HCT116 (cell line): ENCODE data around the gene MSH4. TPM values are rescaled to one million over a fixed set of nuclear protein-coding genes. Genes with fewer than 3 reads are reported as not detected.

ENCODE experiments used
- ATAC-seq: fragments of 200-7000 bp; cut with Tn5 transposase; 2 replicates; pipeline ENCODE4 v1.9.1; 2020; ENCODE audit warnings: mild to moderate bottlenecking, moderate library complexity
- BruUV-seq: library from RNA; stranded (reverse); fragments of 400-500 nt; replicated peaks from 2 replicates; lab custom pipeline; 2021; lab: Mats Ljungman, UMichigan
- CTCF ChIA-PET: fragments of 300-600 bp; sonication (Branson Sonifier 250); formaldehyde crosslinking; loops from one replicate; lab custom pipeline; 2021; ENCODE audit warnings: antibody characterized with exemption; lab: Charles Lee
- POLR2A ChIA-PET: fragments of 300-600, 350-600 bp; sonication (Branson Sonifier 250); formaldehyde crosslinking; loops from one replicate; lab custom pipeline; 2021; ENCODE audit warnings: antibody characterized with exemption; lab: Charles Lee
- RAD21 ChIA-PET, 2 experiments: fragments of 300-600 bp; sonication (Branson Sonifier 250); formaldehyde crosslinking; loops; one replicate each; lab custom pipeline; 2023; ENCODE audit warnings: low total read pairs in 2 of 2; ENCODE audit not compliant: uncharacterized antibody in 2 of 2, unreplicated experiment in 2 of 2, low non-redundant PET in 1 of 2; lab: Charles Lee
- DNase-seq: peaks from one replicate; pipeline ENCODE4 v3.0.0-alpha.2; 2010; ENCODE audit warnings: low read depth, low spot score
- H2AFZ ChIP-seq: fragments of 200-600 bp; shearing (Covaris generic), sonication (generic); 2 replicates; pipeline ENCODE4 v1.6.1; 2017; ENCODE audit warnings: low read depth, mixed run types, mixed read lengths, antibody characterized with exemption, low read length; ENCODE audit not compliant: poor library complexity, severe bottlenecking
- H3K27ac ChIP-seq: 2 replicates; pipeline ENCODE4 v1.5.1; 2012; ENCODE audit warnings: low read depth, low read length
- H3K27me3 ChIP-seq: fragments of 200-600 bp; sonication (generic); 2 replicates; pipeline ENCODE4 v1.6.1; 2016; ENCODE audit warnings: mixed run types, low read length, mixed read lengths; ENCODE audit not compliant: insufficient read depth
- H3K36me3 ChIP-seq, 2 experiments: fragments of 200-500 bp in 1 of 2; fragments of 200-600 bp in 1 of 2; sonication (Bioruptor generic) in 1 of 2; sonication (generic) in 1 of 2; 2 replicates each; pipeline versions ENCODE4 v1.5.1 to v1.6.1; 2014 to 2016; ENCODE audit warnings: low read length in 2 of 2, inconsistent platforms in 1 of 2, mixed read lengths in 1 of 2, mixed run types in 1 of 2; ENCODE audit not compliant: insufficient read depth in 2 of 2, control insufficient read depth in 1 of 2
- H3K4me1 ChIP-seq, 2 experiments: fragments of 200-600 bp in 1 of 2; sonication (generic) in 1 of 2; 2 replicates each; pipeline versions ENCODE4 v1.5.1 to v1.6.1; 2012 to 2017; ENCODE audit warnings: low read length in 2 of 2, inconsistent platforms in 1 of 2, mild to moderate bottlenecking in 1 of 2, mixed read lengths in 1 of 2, mixed run types in 1 of 2, moderate library complexity in 1 of 2; ENCODE audit not compliant: insufficient read depth in 2 of 2, control insufficient read depth in 1 of 2
- H3K4me2 ChIP-seq: fragments of 200-600 bp; sonication (generic); 2 replicates; pipeline ENCODE4 v1.6.1; 2017; ENCODE audit warnings: mixed run types, low read length, mixed read lengths
- H3K4me3 ChIP-seq, 2 experiments: fragments of 200-600 bp in 1 of 2; sonication (generic) in 1 of 2; replicated peaks in 1 of 2; 2 replicates each; pipeline ENCODE4 v1.5.1; 2011 to 2016; ENCODE audit warnings: low read length in 2 of 2, control low read depth in 1 of 2, low read depth in 1 of 2, mild to moderate bottlenecking in 1 of 2, mixed read lengths in 1 of 2, mixed run types in 1 of 2
- H3K79me2 ChIP-seq: fragments of 200-600 bp; sonication (generic); 2 replicates; pipeline ENCODE4 v1.6.1; 2017; ENCODE audit warnings: mild to moderate bottlenecking, mixed run types, low read length, moderate library complexity, mixed read lengths; ENCODE audit not compliant: insufficient read depth
- H3K9ac ChIP-seq: fragments of 200-600 bp; sonication (generic); 2 replicates; pipeline ENCODE4 v1.6.1; 2016; ENCODE audit warnings: low read length, mixed read lengths
- H3K9me2 ChIP-seq: fragments of 200-600 bp; sonication (generic), shearing (Covaris generic); 2 replicates; pipeline ENCODE4 v1.6.1; 2017; ENCODE audit warnings: mixed run types, mild to moderate bottlenecking, moderate library complexity; ENCODE audit not compliant: insufficient read depth
- H3K9me3 ChIP-seq, 2 experiments: fragments of 200-500 bp in 1 of 2; fragments of 200-600 bp in 1 of 2; sonication (Bioruptor generic) in 1 of 2; sonication (generic) in 1 of 2; 2 replicates each; pipeline ENCODE4 v1.6.1; 2014 to 2017; ENCODE audit warnings: low read length in 2 of 2, mixed read lengths in 2 of 2, inconsistent platforms in 1 of 2, low read depth in 1 of 2, mild to moderate bottlenecking in 1 of 2, mixed run types in 1 of 2, moderate library complexity in 1 of 2; ENCODE audit not compliant: control insufficient read depth in 1 of 2, insufficient read depth in 1 of 2
- H4K20me1 ChIP-seq: fragments of 200-600 bp; sonication (generic), shearing (Covaris generic); 2 replicates; pipeline ENCODE4 v1.6.1; 2017; ENCODE audit warnings: mixed run types, mild to moderate bottlenecking, moderate library complexity; ENCODE audit not compliant: insufficient read depth
- CBX3 ChIP-seq: IDR thresholded peaks from 2 replicates; pipeline ENCODE4 v1.6.1; 2012; ENCODE audit warnings: low read depth
- CEBPB ChIP-seq: IDR thresholded peaks from 2 replicates; pipeline ENCODE4 v1.6.1; 2012; ENCODE audit warnings: low read depth
- ELF1 ChIP-seq: IDR thresholded peaks from 2 replicates; pipeline ENCODE4 v1.6.1; 2012; ENCODE audit warnings: low read depth, borderline replicate concordance
- JUND ChIP-seq: IDR thresholded peaks from 2 replicates; pipeline ENCODE4 v1.6.1; 2012
- POLR2AphosphoS5 ChIP-seq: IDR thresholded peaks from 2 replicates; pipeline ENCODE4 v1.6.1; 2011; ENCODE audit warnings: mild to moderate bottlenecking, low read depth, low read length, moderate library complexity
- SIN3A ChIP-seq: IDR thresholded peaks from 2 replicates; pipeline ENCODE4 v1.6.1; 2012; ENCODE audit warnings: low read depth
- SP1 ChIP-seq: IDR thresholded peaks from 2 replicates; pipeline ENCODE4 v1.6.1; 2012; ENCODE audit warnings: low read depth
- SRF ChIP-seq: IDR thresholded peaks from 2 replicates; pipeline ENCODE4 v1.6.1; 2012; ENCODE audit warnings: low read depth
- TCF7L2 ChIP-seq: IDR thresholded peaks from 2 replicates; pipeline ENCODE4 v1.7.0; 2011; ENCODE audit warnings: borderline replicate concordance, inconsistent platforms; ENCODE audit not compliant: insufficient read depth, insufficient read length; ENCODE audit errors: extremely low read depth
- YY1 ChIP-seq: IDR thresholded peaks from 2 replicates; pipeline ENCODE4 v1.6.1; 2011; ENCODE audit warnings: low read length, low read depth, moderate library complexity, mild to moderate bottlenecking; ENCODE audit not compliant: insufficient replicate concordance; ENCODE audit errors: extremely low read depth
- intact Hi-C: fragments of 100-400 bp; cut with micrococcal nuclease; formaldehyde crosslinking; loops from 2 replicates; pipeline ENCODE4 v1.10.0; 2022
- total RNA-seq: library from RNA; stranded (reverse); gene quantifications from one replicate; pipeline ENCODE4 v1.2.1, GENCODE V29; 2021; ENCODE audit not compliant: unreplicated experiment

Gene MSH4
- total RNA-seq, 1 experiment from 2014 or later: 1.7 TPM

DNA sequence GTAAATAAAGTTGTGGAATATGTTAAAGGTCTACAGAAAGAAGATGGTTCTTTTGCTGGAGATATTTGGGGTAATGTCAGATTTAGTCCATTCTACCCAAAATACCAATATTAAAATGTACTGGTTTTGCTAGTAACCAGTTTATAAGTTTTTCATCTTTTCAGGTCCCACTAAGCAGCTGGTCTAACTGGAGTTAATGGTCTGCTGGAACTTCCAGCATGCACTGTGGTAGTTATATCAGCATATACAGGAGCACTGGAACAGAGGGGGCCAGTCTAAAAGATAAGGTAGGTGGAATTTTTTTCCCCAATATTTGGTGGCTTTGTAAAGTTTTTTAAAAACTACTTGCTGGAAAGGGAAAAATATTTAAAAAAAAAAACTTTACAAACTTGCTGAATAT is 6.7 kb upstream of the MSH4 start (continued):
- TF ChIP-seq JUND: no peak
- TF ChIP-seq SRF: no peak
- no peak for TF ChIP-seq SIN3A
- no peak for TF ChIP-seq YY1
- no peak for TF ChIP-seq SP1
- TF ChIP-seq CBX3: no peak
- no peak for TF ChIP-seq TCF7L2
- TF ChIP-seq, all 23 proteins: peak for 0

DNA sequence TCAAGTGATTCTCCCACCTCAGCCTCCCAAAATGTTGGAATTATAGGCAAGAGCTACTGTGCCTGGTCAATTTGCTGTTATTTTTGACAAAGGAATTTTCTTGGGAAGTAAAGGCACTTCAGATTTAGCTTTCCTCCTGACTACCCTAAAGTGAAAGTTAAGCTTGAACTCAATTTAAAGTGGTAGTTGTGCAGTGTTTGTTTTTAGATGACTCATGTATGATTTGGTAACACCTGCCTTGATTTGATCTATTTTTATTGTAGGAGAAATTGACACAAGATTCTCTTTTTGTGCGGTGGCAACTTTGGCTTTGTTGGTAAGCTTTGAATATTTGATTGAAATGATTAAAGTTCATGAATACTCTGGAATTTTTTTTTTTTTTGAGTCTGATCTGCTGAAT is 5.7 kb upstream of the MSH4 start:
- intact Hi-C loops: no loop called here
- TF ChIP-seq ELF1 (no peak), CEBPB (0 out of 2 replicates have a peak, but pooled peaks have one; percentile 36), POLR2AphosphoS5 (no peak; the same call in 1 of the 2 replicates)
- H3K4me1 ChIP-seq: peaks cover 7 to 31% of the 10 kb centered on the region in 2 experiments; a peak in 3 of 4 replicates
- no peaks in the 10 kb centered on the region for H3K9me2 ChIP-seq
- no peaks in the 10 kb centered on the region for H3K9me3 ChIP-seq
- H2AFZ ChIP-seq: no peak overlapping the region
- CTCF ChIA-PET: no interaction called here
- H3K79me2 ChIP-seq: peaks cover 83% of the 10 kb centered on the region
- peaks cover 69 to 91% of the 10 kb centered on the region in 2 experiments for H3K36me3 ChIP-seq
- peaks cover 70% of the 10 kb centered on the region for H4K20me1 ChIP-seq
- H3K27ac ChIP-seq: 0 out of 2 replicates have a peak overlapping the region, but pooled peaks have one; percentile 15
- DNase-seq (no peak), ATAC-seq (no peak)
- H3K4me2 ChIP-seq: no peak overlapping the region
- no peak overlapping the region for H3K9ac ChIP-seq
- POLR2A ChIA-PET: interaction anchor here (0.7 to 1.1 kb wide), 2 partner anchors 9 to 28 kb away, joined by 3 to 10 read pairs; no protein-coding TSS in a partner anchor
- no TSS peak for BruUV-seq
- H3K4me3 ChIP-seq: no peak overlapping the region
- H3K27me3 ChIP-seq: no peaks in the 10 kb centered on the region
- RAD21 ChIA-PET: no interaction called here
